HG03025 (cell line): ENCODE data around the gene ALG3.

Source experiments
- ATAC-seq: cut with Tn5 transposase; IDR thresholded peaks from one replicate; pipeline ENCODE4 v1.9.1; 2021; ENCODE audit warnings: mild to moderate bottlenecking, moderate library complexity; ENCODE audit not compliant: unreplicated experiment, low FRiP score

Gene ALG3

GRCh38 chr3:184236033-184236410 lies 12.7 kb downstream of the ALG3 start:
- no peak for ATAC-seq

GRCh38 chr3:184235381-184236032 lies 13.3 kb downstream of the ALG3 start:
- no peak for ATAC-seq

GRCh38 chr3:184234671-184235380 lies 13.9 kb downstream of the ALG3 start:
- no peak for ATAC-seq

GRCh38 chr3:184234224-184234623 lies 14.5 kb downstream of the ALG3 start:
- no peak for ATAC-seq

- ATAC-seq, result no peak
These were observed 15.5 kb downstream of the ALG3 start for GRCh38 chr3:184233127-184233843.

GRCh38 chr3:184231671-184232070 lies 17.1 kb downstream of the ALG3 start:
- ATAC-seq, result no peak

GRCh38 chr3:184230603-184231528 lies 17.9 kb downstream of the ALG3 start:
- ATAC-seq, result no peak

- no peak for ATAC-seq
These were observed 18.6 kb downstream of the ALG3 start for GRCh38 chr3:184230081-184230602.

GRCh38 chr3:184229394-184230080 lies 19.2 kb downstream of the ALG3 start, which contains the start of gene VWA5B2:
VWA5B2 (plus strand) TSS chr3:184229585; CDS start chr3:184230529, 944 bp downstream.
- ATAC-seq, result peak; percentile 63

- ATAC-seq, result no peak
These were observed 20.2 kb downstream of the ALG3 start for GRCh38 chr3:184228376-184229137.

- ATAC-seq, result no peak
These were observed 21.3 kb downstream of the ALG3 start for GRCh38 chr3:184227481-184227935.

GRCh38 chr3:184223946-184224345 lies 24.8 kb downstream of the ALG3 start:
- ATAC-seq, result no peak

GRCh38 chr3:184222521-184222920 lies 26.2 kb downstream of the ALG3 start:
- ATAC-seq, result no peak

GRCh38 chr3:184218814-184219213 lies 29.9 kb downstream of the ALG3 start:
- ATAC-seq, result no peak

GRCh38 chr3:184211718-184212117 lies 37.0 kb downstream of the ALG3 start:
- no peak for ATAC-seq

GRCh38 chr3:184211297-184211696 lies 37.5 kb downstream of the ALG3 start:
- no peak for ATAC-seq

- no peak for ATAC-seq
These were observed 39.4 kb downstream of the ALG3 start for GRCh38 chr3:184209146-184209923.

- no peak for ATAC-seq
These were observed 45.2 kb downstream of the ALG3 start for GRCh38 chr3:184203526-184203925.
